NAMALWA (cell line): ENCODE data around the gene GAS1.

Source experiments
- DNase-seq: peaks from one replicate; pipeline ENCODE4 v3.0.0-alpha.2; 2015; ENCODE audit warnings: low spot score

The GAS1 gene

DNA sequence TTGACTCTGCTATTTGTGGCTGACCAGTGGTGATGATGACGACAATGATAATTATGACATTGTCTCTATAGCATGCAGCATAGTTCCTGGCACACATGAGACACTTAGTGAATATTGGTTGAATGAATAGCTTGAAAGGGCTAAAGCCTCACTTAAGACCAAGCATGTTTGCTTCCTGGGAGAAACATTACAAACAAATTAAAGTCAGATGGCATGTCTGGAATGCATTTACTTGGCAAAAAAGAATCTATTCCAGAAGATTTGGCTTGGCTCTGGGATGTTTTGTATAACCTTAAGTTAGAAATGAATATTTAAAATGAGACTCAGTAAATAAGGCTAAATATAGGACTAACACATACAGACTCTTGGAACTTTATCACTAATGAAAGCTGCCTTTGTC, 21.6 kb downstream of the GAS1 start:
- DNase-seq, result no peak

DNA sequence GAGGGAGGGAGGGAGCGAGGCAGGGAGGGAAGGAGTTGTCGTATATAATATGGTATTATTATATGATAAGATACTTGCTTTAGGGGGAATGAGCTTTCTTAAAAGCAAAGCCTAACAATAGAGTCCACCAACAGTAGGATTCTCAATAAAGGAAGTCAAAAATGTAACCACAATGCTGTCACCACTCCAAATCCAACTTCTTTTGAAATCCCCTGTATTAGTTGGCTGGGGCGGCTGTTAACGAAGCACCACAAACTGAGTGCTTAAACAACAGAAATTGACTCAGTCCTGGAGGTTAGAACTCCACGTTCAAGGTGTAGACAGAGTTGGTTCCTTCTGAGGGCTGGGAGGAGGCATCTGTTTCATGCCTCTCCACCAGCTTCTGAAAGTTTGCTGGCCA, 23.1 kb downstream of the GAS1 start:
- DNase-seq, result no peak

DNA sequence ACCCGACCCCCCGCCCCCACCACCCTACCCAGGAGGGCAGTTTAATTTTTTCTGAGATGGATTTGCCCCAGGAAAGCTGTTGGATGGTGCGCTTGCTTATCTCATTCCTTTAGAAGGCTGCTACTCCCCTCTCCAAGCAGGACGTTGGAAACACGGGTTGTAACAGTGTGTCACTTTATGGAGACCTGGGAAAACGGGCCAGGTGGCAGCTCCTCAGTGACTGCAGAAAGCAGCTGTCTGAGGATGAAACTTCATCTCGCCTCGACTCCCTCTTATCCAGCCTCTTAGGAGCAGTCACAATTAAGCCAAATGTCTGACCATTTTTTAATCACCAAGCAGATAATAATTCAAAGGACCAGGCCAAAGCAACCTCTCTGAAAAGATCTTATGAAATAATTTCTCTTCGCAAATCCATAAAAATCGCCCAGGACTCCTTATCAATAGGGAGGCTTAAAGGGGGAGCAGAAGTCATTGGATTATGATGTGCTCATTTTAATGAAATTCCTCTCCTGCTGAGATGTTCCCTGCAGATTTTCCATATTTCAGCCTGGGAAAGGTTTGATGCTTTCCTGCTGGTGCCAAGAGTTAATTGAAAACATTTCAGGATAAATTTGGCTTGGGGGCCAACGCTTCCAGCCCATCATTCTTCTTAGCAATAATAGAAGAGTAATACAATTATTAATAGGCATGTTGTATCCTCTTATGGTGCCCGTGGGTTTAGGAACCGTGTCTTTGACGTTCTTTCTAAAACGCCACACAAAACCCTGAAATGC, 26.0 kb downstream of the GAS1 start:
- DNase-seq, result no peak

DNA sequence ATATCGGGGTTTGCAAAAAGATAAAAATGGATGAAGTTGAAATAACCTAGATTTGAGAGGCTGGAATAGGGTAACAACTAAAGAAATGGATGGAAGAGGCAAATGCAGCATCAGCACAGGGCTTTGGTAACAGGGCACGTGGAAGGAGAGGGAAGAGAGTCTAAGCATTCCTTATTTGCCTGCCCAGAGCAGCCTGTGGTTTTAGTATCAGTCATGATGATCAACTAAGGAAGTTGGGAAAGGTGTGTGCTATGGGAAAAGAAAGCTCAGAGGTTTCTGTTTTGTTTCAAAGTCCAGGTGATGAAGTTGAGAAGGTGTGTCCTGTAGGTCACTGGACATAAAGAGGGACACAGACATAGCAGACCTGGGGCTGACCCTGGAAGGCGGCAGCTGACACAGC, 28.8 kb downstream of the GAS1 start:
- DNase-seq, result no peak

DNA sequence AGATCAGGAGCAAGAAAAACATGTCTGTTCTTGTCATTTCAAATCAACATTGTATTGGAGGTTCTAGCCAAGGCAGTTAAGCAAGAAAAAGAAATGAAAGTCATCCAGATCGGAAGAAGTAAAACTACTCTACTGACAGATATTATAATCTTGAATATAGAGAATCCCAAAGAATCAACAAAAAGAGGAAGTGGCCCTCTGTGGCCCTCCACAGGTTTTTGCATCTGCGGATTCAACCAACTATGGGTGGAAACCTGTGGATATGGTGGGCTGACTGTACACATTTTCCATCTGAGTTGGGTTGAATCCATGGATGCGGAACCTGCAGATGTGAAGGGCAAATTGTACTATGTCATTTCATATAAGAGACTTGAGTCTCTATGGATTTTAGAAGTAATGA, 35.1 kb downstream of the GAS1 start:
- DNase-seq, result no peak

DNA sequence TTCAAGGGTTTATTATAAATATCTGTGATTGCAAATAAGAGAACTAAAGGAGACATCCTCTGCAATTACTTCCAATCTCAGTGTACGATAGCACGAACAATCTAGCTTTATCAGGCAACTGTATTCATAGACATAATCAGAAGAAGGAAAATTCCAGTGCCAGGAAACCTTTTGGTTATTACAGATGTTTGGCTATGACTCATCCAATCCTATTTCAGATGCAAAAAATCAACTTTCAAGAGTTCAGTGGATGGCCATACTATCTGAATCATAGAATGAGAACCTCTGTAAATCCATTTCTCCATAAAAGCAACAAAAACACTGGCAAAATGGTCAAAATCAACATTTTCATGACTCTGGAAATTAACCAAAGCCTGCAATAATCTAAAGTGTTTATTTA, 37.9 kb downstream of the GAS1 start:
- no peak for DNase-seq

DNA sequence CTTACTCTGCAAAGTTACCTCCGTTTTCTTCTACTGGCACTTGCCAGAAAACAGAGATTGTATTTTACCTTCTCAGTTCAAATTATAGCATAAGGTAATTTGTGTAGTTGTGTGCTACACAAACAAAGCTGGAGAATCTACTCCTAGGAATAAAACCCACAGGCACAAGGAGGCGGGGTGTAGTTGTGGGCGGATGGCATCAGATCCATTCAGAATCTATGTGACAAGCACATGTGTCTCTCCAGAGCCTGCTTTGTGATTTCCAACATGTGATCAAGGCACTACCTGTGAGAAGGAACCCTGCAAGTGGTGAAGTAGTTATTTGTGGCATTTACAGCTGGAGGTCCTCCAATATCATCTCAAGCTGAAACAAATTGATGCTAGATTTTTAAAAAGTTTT, 39.0 kb downstream of the GAS1 start:
- DNase-seq, result no peak

DNA sequence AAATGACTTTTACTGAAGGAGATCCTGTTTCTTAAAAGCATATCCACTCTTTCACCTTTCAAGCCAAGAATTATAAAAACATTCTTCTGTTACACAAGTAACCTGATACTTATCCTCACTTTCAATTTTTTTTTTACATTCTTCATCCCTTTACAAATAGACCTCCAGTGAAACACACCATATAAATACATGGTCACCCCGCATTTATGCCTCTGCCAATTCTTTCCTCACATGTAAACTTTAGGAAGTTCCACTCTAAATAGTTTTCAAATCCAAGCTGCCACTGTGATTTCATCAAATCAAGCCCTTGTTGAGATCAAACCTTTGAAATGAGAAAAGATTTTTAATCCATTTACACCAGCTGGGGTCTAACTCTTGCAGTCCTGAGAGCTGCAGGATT, 40.0 kb downstream of the GAS1 start:
- DNase-seq, result no peak

DNA sequence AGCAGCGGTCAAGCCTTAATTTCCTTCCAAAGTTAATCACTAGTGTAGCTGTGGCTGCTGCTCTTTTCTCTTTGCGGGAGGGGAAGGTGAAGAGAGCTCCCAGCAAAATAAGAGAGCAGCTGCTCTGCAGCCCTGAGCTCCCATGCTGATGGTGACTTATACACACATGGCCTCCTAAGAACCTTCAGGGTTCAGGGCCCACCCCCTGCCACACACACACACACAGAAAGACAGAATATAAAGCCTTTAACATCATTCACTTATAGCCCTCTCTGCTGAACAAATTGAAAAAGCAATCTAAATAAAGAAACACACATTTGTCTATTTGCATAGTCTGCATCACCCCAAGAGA, 43.6 kb downstream of the GAS1 start:
- DNase-seq, result no peak

DNA sequence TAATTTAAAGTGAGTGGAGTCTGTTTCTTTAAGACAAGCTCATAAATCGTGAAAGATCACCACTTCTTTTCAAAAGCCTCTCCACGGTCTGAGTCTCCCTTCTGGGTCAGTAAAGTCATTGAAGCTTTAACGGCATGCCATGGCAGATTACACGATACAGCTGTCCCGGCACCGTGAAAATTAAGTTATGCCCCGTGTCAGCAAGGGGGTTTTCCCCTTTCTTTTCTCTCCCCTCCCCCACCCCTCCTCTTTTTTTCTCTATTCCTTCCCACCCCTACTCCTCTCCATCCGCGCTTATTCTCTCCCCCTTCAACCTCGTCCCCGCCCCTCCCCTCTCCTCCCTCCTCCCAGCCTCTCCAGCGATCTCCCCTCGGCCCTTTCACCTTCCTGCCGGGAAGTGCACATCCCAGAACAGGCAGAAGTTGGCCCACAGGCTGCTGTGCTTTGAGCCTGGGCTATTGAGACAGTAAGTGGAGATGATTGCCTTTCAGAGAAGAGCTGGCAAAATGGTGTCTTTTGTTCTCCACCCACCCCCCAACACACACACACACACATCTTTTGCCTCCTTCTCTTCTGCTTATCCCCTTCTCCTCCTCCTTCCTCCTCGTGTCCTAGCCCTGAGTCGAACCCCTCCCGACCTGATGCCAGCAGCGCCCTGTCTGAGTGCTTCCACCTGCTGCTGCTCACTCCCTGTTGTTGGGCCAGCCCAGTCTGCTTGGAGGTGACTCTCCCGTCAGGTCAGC, 44.1 kb downstream of the GAS1 start:
- no peak for DNase-seq

DNA sequence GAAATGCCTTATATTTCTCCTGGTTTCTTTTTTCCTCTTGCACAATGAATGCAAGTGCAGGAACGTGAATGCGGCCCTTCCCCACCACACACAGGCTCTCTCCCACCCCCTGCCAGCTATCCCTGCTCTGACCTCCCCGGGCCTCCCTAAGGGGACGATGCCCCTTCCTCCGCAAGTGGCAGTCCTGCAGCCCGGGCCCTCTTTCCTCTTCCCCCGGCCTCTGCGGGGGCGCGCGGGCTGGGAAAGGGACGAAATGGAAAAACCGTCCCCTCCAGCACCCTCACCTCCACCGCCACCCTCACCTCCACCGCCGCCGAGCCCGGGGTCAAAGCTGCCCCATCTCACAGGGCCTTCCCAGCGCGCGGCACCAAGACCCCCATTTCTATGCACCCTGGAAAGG, 44.7 kb downstream of the GAS1 start:
- no peak for DNase-seq

DNA sequence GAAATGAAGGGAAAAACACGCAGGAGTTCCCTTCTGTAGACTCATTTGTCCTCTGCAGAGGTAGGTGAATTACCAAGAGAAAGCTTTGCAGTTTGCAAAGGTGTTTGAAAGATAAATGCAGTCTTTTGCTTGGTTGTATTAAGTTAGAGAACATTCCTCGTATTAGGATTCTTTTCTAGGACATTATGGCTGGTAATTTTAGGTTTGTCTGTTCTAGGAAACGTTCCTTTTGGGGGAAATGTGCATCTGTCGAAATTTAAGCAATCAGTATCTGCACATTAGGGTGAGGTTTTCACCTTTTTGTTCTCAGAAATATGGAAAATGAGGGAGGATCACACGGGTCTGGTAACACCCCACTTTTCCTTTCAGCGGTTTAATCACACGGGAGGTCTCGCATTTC, 45.1 kb downstream of the GAS1 start:
- DNase-seq, result no peak

DNA sequence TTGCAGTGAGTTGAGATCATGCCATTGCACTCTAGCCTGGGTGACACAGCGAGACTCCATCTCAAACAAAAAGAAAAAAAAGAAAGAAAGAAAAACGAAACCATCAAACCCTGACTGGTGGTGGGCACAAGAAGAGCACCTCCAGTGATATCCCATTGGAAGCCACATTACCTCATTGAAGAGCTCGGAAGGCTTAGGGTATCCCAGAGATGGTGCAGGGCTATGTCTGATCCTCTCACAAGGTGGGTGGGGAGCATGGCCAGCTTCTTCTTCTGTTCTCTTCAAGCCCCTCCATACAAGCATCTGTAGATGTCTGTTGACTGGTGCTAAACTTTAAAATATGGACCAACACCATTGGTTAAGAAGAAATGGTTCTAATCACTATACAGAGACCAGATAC, 45.8 kb downstream of the GAS1 start:
- no peak for DNase-seq
